HG03060 (cell line): ENCODE data around the gene MXRA7.
"Not testable (repeated sequence)": the region's sequence is repeated elsewhere in the genome, so short reads cannot be mapped to it uniquely, and the experiment has no call there.

Experiments
- ATAC-seq: cut with Tn5 transposase; IDR thresholded peaks from one replicate; pipeline ENCODE4 v1.9.1; 2021; ENCODE audit warnings: low read depth, moderate number of reproducible peaks; ENCODE audit not compliant: unreplicated experiment

MXRA7 gene

DNA sequence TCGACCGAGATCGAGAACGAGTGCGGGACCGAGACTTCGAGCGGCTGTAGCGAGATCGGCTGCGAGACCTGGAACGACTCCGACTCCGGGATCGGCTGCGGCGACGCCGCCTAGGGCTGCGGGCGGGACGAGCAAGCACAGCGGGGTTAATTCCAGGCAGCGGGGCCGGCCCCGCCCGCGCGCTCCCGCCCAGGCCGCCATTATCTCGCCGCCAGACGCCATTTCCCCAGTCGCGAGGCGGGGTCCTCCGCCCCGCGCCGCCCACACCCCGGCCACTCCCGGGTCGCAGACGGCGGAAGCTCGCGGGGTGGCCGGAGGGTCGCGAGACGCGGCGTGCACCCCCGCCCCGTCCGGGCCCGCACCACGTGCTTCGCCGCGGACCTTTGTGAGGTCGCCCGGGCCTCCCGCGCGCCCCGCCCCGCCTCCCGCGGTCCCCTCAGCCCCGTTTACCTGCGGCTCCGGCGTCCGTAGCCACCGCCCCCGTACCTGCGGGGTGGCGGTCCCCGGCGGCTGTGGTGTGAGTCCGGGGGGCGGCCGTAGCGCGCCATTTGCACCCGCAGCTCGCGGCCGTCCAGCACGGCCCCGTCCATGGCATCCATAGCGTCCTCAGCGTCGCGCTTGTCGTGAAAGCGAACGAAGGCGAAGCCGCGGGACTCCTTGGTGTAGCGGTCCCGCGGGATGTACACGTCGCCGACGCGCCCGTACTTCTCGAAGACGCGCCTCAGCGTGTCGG, 25.8 kb upstream of the MXRA7 start:
- ATAC-seq = no peak

DNA sequence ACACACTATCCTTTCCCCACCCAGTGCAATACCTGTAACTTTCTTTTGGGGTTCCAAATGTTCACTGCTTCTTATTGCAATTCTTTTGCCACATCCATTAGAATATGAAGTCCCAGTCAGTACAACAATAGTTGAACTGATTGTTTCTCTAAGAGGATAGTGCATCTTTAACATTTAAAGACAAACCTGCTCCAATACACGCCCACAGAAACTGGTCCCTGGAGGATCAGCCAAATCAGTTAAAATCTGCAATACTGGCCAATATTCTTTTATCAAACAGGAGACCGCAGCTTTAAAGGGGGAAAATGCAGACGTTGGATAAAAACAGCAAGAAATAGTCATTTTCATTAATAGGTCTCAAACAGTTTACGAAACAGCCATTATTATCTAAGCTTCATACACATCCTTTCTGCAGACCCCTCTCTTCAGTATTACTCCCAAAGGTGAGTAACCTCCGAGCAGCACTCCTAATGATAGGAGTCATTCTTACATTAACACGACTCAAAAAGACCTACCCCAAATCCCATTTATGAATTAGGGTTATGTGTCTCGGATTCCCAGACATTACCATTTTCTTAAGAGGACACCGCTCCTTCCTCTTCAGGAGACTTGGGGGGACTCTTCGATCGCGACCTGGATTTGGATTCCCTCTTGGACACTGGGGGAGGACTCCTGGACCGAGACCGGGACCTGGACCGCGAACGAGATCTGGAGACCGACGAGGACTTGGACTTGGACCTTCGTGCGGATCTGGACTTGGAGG, 25.0 kb upstream of the MXRA7 start:
- no peak for ATAC-seq

- no peak for ATAC-seq
Measured at GRCh38 chr17:76735006-76735405, 24.2 kb upstream of the MXRA7 start.

GRCh38 chr17:76734080-76734840, 23.5 kb upstream of the MXRA7 start:
- no peak for ATAC-seq

GRCh38 chr17:76733618-76733957, 22.8 kb upstream of the MXRA7 start:
- no peak for ATAC-seq

DNA sequence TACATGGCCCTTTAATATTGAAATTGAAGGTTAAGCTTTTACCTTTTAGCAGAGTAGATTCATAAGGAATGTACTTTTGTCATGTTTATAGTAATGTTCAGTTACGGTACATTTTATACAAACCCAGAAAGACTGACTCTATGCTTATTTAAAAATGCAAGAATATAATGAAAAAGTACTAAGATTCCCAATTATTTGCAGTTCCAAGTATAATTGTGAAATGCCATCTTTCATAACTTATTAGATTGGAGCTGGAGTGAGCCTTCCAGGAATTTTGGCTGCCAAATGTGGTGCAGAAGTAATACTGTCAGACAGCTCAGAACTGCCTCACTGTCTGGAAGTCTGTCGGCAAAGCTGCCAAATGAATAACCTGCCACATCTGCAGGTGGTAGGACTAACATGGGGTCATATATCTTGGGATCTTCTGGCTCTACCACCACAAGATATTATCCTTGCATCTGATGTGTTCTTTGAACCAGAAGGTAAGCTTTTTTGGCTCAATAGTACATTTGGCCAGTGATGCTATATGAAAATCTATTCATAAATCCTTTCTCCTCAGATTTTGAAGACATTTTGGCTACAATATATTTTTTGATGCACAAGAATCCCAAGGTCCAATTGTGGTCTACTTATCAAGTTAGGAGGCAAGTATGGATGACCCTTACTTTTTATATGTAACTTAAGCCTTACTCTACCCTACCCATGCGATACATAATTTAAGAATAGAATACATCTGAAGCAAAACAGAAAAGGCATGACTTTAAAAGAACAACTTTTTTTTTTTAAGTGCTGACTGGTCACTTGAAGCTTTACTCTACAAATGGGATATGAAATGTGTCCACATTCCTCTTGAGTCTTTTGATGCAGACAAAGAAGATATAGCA, 22.2 kb upstream of the MXRA7 start:
- no peak for ATAC-seq

GRCh38 chr17:76731800-76732733, 21.3 kb upstream of the MXRA7 start:
- ATAC-seq = not testable (repeated sequence)

GRCh38 chr17:76727745-76728456, 17.1 kb upstream of the MXRA7 start:
- ATAC-seq = no peak

- peak; percentile 38 for ATAC-seq
Measured at GRCh38 chr17:76726776-76727718, 16.3 kb upstream of the MXRA7 start, which contains the start of gene METTL23. Gene METTL23, plus strand, starts transcription at chr17:76726839. Its CDS starts 2,872 bp downstream, at chr17:76729711.

- peak; percentile 44 for ATAC-seq
Measured at GRCh38 chr17:76726231-76726775, 15.5 kb upstream of the MXRA7 start, which contains the start of gene JMJD6. Gene JMJD6, minus strand, starts transcription at chr17:76726606. Its CDS starts 131 bp downstream, at chr17:76726475.

GRCh38 chr17:76725580-76726230, 14.9 kb upstream of the MXRA7 start:
- no peak for ATAC-seq

DNA sequence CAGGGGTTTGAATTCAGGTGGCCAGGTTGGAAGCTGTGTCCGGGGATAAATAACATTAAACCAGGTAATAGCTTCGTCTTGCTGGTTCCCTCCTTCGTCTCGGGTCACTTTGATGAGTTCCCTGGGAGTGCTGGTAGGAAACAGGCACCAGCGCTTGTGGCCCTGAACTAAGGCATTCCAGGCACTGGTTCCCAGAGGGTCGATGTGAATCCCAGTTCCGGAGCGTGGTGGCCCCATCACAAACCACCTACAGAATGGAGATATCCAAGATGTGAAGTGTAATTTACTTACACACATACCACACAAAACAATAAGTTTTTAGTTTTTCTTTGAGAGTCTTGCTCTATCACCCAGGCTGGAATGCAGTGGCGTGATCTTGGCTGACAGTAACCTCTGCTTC, 13.0 kb upstream of the MXRA7 start:
- ATAC-seq = no peak

DNA sequence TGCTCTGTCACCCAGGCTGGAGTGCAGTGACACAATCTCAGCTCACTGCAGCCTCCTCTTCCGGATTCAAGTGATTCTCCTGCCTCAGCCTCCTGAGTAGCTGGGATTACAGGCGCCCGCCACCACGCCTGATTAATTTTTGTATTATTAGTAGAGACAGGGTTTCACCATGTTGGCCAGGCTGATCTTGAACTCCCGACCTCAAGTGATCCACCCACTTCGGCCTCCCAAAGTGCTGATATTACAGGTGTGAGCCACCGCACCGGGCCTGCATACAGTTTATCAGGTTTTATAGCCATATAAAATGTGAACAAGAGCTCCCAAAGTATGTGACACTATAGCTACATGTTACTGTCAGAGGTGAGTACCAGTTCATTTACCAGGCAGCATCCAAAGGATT, 12.2 kb upstream of the MXRA7 start:
- ATAC-seq = not testable (repeated sequence)

- no peak for ATAC-seq
Measured at GRCh38 chr17:76722279-76722678, 11.5 kb upstream of the MXRA7 start.

DNA sequence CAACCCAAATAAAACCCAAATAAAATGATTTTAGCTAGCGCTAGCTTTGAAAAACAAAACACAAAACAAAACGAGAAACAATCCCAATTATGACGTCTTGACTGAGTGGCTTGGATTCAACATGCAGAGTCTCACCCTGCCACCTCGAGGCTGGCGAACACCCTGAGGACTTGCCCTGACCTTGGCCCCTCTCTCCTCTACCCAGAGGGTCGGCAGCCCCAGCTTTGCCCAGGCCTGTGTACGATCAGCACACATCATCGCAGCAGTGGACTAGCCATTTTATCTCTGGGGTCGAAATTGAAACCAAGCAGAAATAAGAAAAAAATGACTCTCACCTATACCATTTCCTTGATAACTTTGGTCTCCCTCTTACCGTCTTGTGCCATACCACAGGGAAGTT, 10.7 kb upstream of the MXRA7 start:
- no peak for ATAC-seq

- no peak for ATAC-seq
Measured at GRCh38 chr17:76720941-76721340, 10.2 kb upstream of the MXRA7 start.

GRCh38 chr17:76720211-76720610, 9.4 kb upstream of the MXRA7 start:
- ATAC-seq = no peak
